ENCODE measurements around the gene AKAP13. TPM values are rescaled to one million over a fixed set of nuclear protein-coding genes. Genes with fewer than 3 reads are reported as not detected.

AKAP13 gene
- total and polyA plus RNA-seq, 9 donors: 45.3 to 190 (median 98.6) TPM

DNA sequence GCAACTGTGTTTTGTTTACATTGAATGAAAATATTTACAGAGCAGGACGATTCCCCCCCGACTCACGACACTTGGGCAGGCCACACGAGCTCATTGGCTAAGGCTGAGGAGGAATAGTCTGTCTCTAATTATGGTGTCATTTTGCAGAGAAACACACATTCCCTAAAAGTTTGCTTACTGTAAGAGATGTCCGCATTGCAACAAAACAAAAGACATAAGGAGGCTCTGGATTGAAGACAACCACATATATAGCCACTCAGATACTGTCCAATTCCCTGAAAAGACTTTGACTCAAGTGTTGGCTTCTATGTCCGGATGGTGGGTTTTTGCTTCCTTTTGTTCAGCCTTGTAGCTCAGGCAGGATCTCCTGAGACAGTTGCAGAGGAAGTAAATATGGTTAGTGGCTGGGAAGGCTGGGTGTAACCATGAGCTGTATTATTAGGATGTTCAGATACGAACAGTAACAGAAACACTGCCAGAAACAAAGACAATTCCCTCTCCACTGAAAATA, 243.9 kb downstream of the AKAP13 start:
- TF ChIP-seq POLR2A (IDR thresholded peaks at IDR 0.05) (no peak), EP300 (IDR thresholded peaks at IDR 0.05) (no peak), CTCF (IDR thresholded peaks at IDR 0.05) (no peak)
- Histone ChIP-seq H3K36me3 (no peaks in the 10 kb centered on the region), H3K4me1 (ENCODE audit: insufficient read depth) (peaks cover 18% of the 10 kb centered on the region), H3K9me3 (no peaks in the 10 kb centered on the region), H3K27me3 (no peaks in the 10 kb centered on the region), H3K4me3 (peak overlapping the region; percentile 72), H3K27ac (no peak overlapping the region)
- intact Hi-C loops (cut with DNase I): loop anchor here in 1 of 4 donors (10.0 kb wide), 1 partner anchor 80 kb away; no protein-coding TSS in a partner anchor
- 20 to 24% (median 22%) methylated on average over 7 of the region's 7 CpGs for WGBS, 3 donors
- no peak for DNase-seq

DNA sequence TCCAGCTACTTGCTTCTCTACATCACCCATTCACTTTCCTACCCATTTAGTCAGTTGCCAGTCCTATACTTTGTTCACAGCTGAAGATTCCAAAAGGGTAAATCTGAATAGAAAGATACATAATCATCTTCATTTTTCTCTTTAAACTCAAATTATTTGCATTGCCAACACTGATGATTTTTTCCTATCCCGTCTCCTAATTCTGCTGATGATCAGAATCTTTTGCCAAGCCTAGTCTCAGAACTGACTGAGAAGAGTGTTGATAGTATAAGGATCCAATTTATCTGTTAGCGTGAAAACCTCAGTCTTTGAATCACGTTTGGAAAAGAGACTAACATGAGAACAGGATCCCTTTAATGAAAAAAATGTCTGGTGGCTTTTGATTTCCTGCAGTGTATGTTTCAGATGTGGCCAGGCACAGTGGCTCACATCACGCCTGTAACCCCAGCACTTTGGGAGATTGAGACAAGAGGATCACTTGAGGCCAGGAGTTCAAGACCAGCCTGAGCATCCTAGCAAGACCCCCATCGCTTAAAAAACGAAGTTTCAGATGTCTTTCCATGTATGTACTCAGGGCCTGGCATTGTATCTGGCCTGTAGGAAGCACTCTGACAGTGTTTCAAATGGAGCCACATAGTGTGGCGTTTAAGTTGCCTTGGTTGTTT, 244.9 kb downstream of the AKAP13 start:
- Histone ChIP-seq H3K4me3 (peak overlapping the region; percentile 72), H3K36me3 (no peaks in the 10 kb centered on the region), H3K27ac (no peak overlapping the region), H3K27me3 (no peaks in the 10 kb centered on the region), H3K4me1 (ENCODE audit: insufficient read depth) (peaks cover 20% of the 10 kb centered on the region), H3K9me3 (no peaks in the 10 kb centered on the region)
- TF ChIP-seq POLR2A (IDR thresholded peaks at IDR 0.05) (no peak), EP300 (IDR thresholded peaks at IDR 0.05) (no peak), CTCF (IDR thresholded peaks at IDR 0.05) (no peak)
- intact Hi-C loops (cut with DNase I): loop anchor here in 1 of 4 donors (10.0 kb wide), 1 partner anchor 80 kb away; no protein-coding TSS in a partner anchor
- no peak for DNase-seq
- 57 to 68% (median 59%) methylated on average over 7 of the region's 7 CpGs for WGBS, 3 donors

- TF ChIP-seq POLR2A (IDR thresholded peaks at IDR 0.05): no peak
- no peak for TF ChIP-seq EP300 (IDR thresholded peaks at IDR 0.05)
- TF ChIP-seq CTCF (IDR thresholded peaks at IDR 0.05): no peak
- WGBS, 3 donors: 23 to 28% (median 26%) methylated on average over 1 of the region's 1 CpG
- Histone ChIP-seq H3K4me1 (ENCODE audit: insufficient read depth) (peaks cover 20% of the 10 kb centered on the region), H3K4me3 (no peak overlapping the region), H3K27me3 (no peaks in the 10 kb centered on the region), H3K9me3 (no peaks in the 10 kb centered on the region), H3K36me3 (no peaks in the 10 kb centered on the region), H3K27ac (no peak overlapping the region)
- intact Hi-C loops (cut with DNase I): loop anchor here in 1 of 4 donors (10.0 kb wide), 1 partner anchor 79 kb away; no protein-coding TSS in a partner anchor
- DNase-seq: no peak
These were observed 245.5 kb downstream of the AKAP13 start for GRCh38 chr15:85625856-85626255.

GRCh38 chr15:85627213-85627935, 247.0 kb downstream of the AKAP13 start:
- WGBS, 3 donors: 85 to 93% (median 89%) methylated on average over 6 of the region's 6 CpGs

More at GRCh38 chr15:85627213-85627935, 247.0 kb downstream of the AKAP13 start:
- intact Hi-C loops (cut with DNase I): loop anchor here in 1 of 4 donors (10.0 kb wide), 1 partner anchor 77 kb away; no protein-coding TSS in a partner anchor
- H3K9me3 ChIP-seq: no peaks in the 10 kb centered on the region
- DNase-seq: no peak
- peaks cover 17% of the 10 kb centered on the region for H3K4me1 ChIP-seq (ENCODE audit: insufficient read depth)
- no peak for TF ChIP-seq EP300 (IDR thresholded peaks at IDR 0.05)
- no peak for TF ChIP-seq CTCF (IDR thresholded peaks at IDR 0.05)
- no peak for TF ChIP-seq POLR2A (IDR thresholded peaks at IDR 0.05)
- no peaks in the 10 kb centered on the region for H3K27me3 ChIP-seq
- H3K4me3 ChIP-seq: no peak overlapping the region
- H3K36me3 ChIP-seq: no peaks in the 10 kb centered on the region
- H3K27ac ChIP-seq: no peak overlapping the region

Measured in ovary (tissue), 9 donors.